ENCODE results near the gene TNNI3.

GRCh38 chr19:55188625-55189024 lies 31.1 kb upstream of the TNNI3 start:
- no peak for TF ChIP-seq CTCF (IDR thresholded peaks at IDR 0.05; ENCODE audit: low read depth, low read length, poor library complexity, severe bottlenecking)
- no peak for TF ChIP-seq EZH2phosphoT487 (IDR thresholded peaks at IDR 0.05; ENCODE audit: borderline replicate concordance, low read length)

Data from DOHH2 (cell line).